GM21515 (cell line): Measurements from ENCODE around the gene USF2.
"Not testable (repeated sequence)": the region's sequence is repeated elsewhere in the genome, so short reads cannot be mapped to it uniquely, and the experiment has no call there.

ENCODE experiments used
- ATAC-seq: cut with Tn5 transposase; IDR thresholded peaks from one replicate; pipeline ENCODE4 v1.9.1; 2021; ENCODE audit not compliant: unreplicated experiment

USF2 gene

GRCh38 chr19:35279985-35280821, 11.4 kb downstream of the USF2 start:
- ATAC-seq, result no peak

GRCh38 chr19:35281303-35281702, 12.5 kb downstream of the USF2 start:
- no peak for ATAC-seq

- ATAC-seq, result no peak
Observed at GRCh38 chr19:35284153-35285094, 15.7 kb downstream of the USF2 start.

- ATAC-seq, result no peak
Observed at GRCh38 chr19:35285095-35285449, 16.3 kb downstream of the USF2 start.

GRCh38 chr19:35285465-35285864, 16.7 kb downstream of the USF2 start:
- ATAC-seq, result not testable (repeated sequence)

- not testable (repeated sequence) for ATAC-seq
Observed at GRCh38 chr19:35286101-35286500, 17.3 kb downstream of the USF2 start.

- ATAC-seq, result no peak
Observed at GRCh38 chr19:35287713-35288112, 19.0 kb downstream of the USF2 start.

- no peak for ATAC-seq
Observed at GRCh38 chr19:35288331-35288730, 19.6 kb downstream of the USF2 start.

- ATAC-seq, result no peak
Observed at GRCh38 chr19:35288906-35289305, 20.1 kb downstream of the USF2 start.

- ATAC-seq, result no peak
Observed at GRCh38 chr19:35290381-35291127, 21.8 kb downstream of the USF2 start.

GRCh38 chr19:35291259-35291658, 22.5 kb downstream of the USF2 start:
- ATAC-seq, result no peak

GRCh38 chr19:35291916-35292315, 23.2 kb downstream of the USF2 start, which contains the start of gene MAG:
MAG (plus strand) TSS chr19:35292161; CDS start chr19:35295409, 3,248 bp downstream.
- no peak for ATAC-seq

- no peak for ATAC-seq
Observed at GRCh38 chr19:35292421-35293362, 23.9 kb downstream of the USF2 start.

- no peak for ATAC-seq
Observed at GRCh38 chr19:35293363-35293739, 24.6 kb downstream of the USF2 start.

GRCh38 chr19:35293808-35294207, 25.0 kb downstream of the USF2 start:
- ATAC-seq, result no peak

GRCh38 chr19:35294328-35294727, 25.6 kb downstream of the USF2 start:
- no peak for ATAC-seq

- ATAC-seq, result no peak
Observed at GRCh38 chr19:35294859-35295791, 26.4 kb downstream of the USF2 start.

GRCh38 chr19:35295792-35296462, 27.2 kb downstream of the USF2 start:
- ATAC-seq, result no peak
